ENCODE measurements around the gene GEN1. TPM values are rescaled to one million over a fixed set of nuclear protein-coding genes. Genes with fewer than 3 reads are reported as not detected.

The GEN1 gene
- total and polyA plus RNA-seq, 4 donors: 1.2 to 12.7 (median 7.8) TPM

- TF ChIP-seq FOXA1 (IDR thresholded peaks at IDR 0.05): no peak
- TF ChIP-seq EGR1 (IDR thresholded peaks at IDR 0.05; ENCODE audit: low read depth in 2 of 2): no peak
- no peak for TF ChIP-seq ATF3 (IDR thresholded peaks at IDR 0.05)
- no peak for TF ChIP-seq YY1 (IDR thresholded peaks at IDR 0.05)
- TF ChIP-seq ZBTB33 (IDR thresholded peaks at IDR 0.05): no peak
- TF ChIP-seq MAX (IDR thresholded peaks at IDR 0.05): no peak
- TF ChIP-seq JUND (IDR thresholded peaks at IDR 0.05): no peak
- no peak for TF ChIP-seq CTCF (IDR thresholded peaks at IDR 0.05; ENCODE audit: low read depth, low read length, missing input control)
- no peak for TF ChIP-seq HNF4A (conservative IDR thresholded peaks at IDR 0.05)
- TF ChIP-seq RAD21 (IDR thresholded peaks at IDR 0.05): no peak
- TF ChIP-seq NR2F2 (IDR thresholded peaks at IDR 0.05): no peak
- TF ChIP-seq TAF1 (conservative IDR thresholded peaks at IDR 0.05): no peak
- TF ChIP-seq RXRA (IDR thresholded peaks at IDR 0.05): no peak
- TF ChIP-seq SP1 (IDR thresholded peaks at IDR 0.05): no peak
- TF ChIP-seq FOXA2 (IDR thresholded peaks at IDR 0.05): no peak
- 91% methylated on average over 4 of the region's 4 CpGs for WGBS
- peaks cover 0 to 11% (median 7%) of the 10 kb centered on the region in 4 donors for H3K36me3 ChIP-seq (ENCODE audit: control insufficient read depth in 4 of 4, insufficient read depth in 3 of 4, low read depth in 1 of 4, low read length in 3 of 4)
Measured at GRCh38 chr2:17747684-17748452, 6.1 kb upstream of the GEN1 start.

GRCh38 chr2:17748745-17749144 lies 5.2 kb upstream of the GEN1 start:
- H3K9me3 ChIP-seq (ENCODE audit: control insufficient read depth in 4 of 4, low read length in 3 of 4): no peaks in the 10 kb centered on the region
- H3K4me1 ChIP-seq (ENCODE audit: control insufficient read depth in 4 of 4, insufficient read depth in 4 of 4, low read length in 3 of 4): peaks cover 0 to 23% (median 19%) of the 10 kb centered on the region in 4 donors
- no peak overlapping the region for H3K9ac ChIP-seq (ENCODE audit: low read depth in 1 of 2, low read length in 2 of 2)
- peaks cover 0 to 11% (median 7%) of the 10 kb centered on the region in 4 donors for H3K36me3 ChIP-seq (ENCODE audit: control insufficient read depth in 4 of 4, insufficient read depth in 3 of 4, low read depth in 1 of 4, low read length in 3 of 4)
- TF ChIP-seq ZBTB33 (IDR thresholded peaks at IDR 0.05): no peak
- TF ChIP-seq FOXA1 (IDR thresholded peaks at IDR 0.05): no peak
- TF ChIP-seq HNF4A (conservative IDR thresholded peaks at IDR 0.05): no peak
- TF ChIP-seq NR2F2 (IDR thresholded peaks at IDR 0.05): no peak
- TF ChIP-seq HNF4G (IDR thresholded peaks at IDR 0.05): no peak
- TF ChIP-seq TAF1 (conservative IDR thresholded peaks at IDR 0.05): no peak
- TF ChIP-seq FOXA2 (IDR thresholded peaks at IDR 0.05): no peak
- no peak for TF ChIP-seq JUND (IDR thresholded peaks at IDR 0.05)
- TF ChIP-seq GABPA (IDR thresholded peaks at IDR 0.05 in 1 of 2, conservative IDR thresholded peaks at IDR 0.05 in 1 of 2): no peak
- no peak for TF ChIP-seq RXRA (IDR thresholded peaks at IDR 0.05)
- no peak for TF ChIP-seq REST (IDR thresholded peaks at IDR 0.05)
- no peak for TF ChIP-seq EGR1 (IDR thresholded peaks at IDR 0.05; ENCODE audit: low read depth in 2 of 2)
- no peak for TF ChIP-seq ATF3 (IDR thresholded peaks at IDR 0.05)
- no peak for TF ChIP-seq SP1 (IDR thresholded peaks at IDR 0.05)
- 89% methylated on average over 6 of the region's 6 CpGs for WGBS
- no peaks in the 10 kb centered on the region for H3K27me3 ChIP-seq (ENCODE audit: control insufficient read depth in 4 of 4, insufficient read depth in 4 of 4, low read length in 3 of 4)
- H3K27ac ChIP-seq (ENCODE audit: low read depth in 1 of 2, low read length in 2 of 2): no peak overlapping the region
- DNase-seq (ENCODE audit: low spot score): no peak
- H3K4me3 ChIP-seq (ENCODE audit: low read depth in 1 of 3, low read length in 3 of 3): no peak overlapping the region

More at GRCh38 chr2:17747684-17748452, 6.1 kb upstream of the GEN1 start:
- Histone ChIP-seq H3K27me3 (ENCODE audit: control insufficient read depth in 4 of 4, insufficient read depth in 4 of 4, low read length in 3 of 4) (no peaks in the 10 kb centered on the region), H3K4me3 (ENCODE audit: low read depth in 1 of 3, low read length in 3 of 3) (no peak overlapping the region), H3K4me1 (ENCODE audit: control insufficient read depth in 4 of 4, insufficient read depth in 4 of 4, low read length in 3 of 4) (peaks cover 0 to 23% (median 18%) of the 10 kb centered on the region in 4 donors), H3K9ac (ENCODE audit: low read depth in 1 of 2, low read length in 2 of 2) (no peak overlapping the region), H3K27ac (ENCODE audit: low read depth in 1 of 2, low read length in 2 of 2) (no peak overlapping the region), H3K9me3 (ENCODE audit: control insufficient read depth in 4 of 4, low read length in 3 of 4) (no peaks in the 10 kb centered on the region)
- DNase-seq (ENCODE audit: low spot score): no peak
